ENCODE results near the gene YTHDF1. TPM values are rescaled to one million over a fixed set of nuclear protein-coding genes. Genes with fewer than 3 reads are reported as not detected.

The YTHDF1 gene
- total and polyA plus RNA-seq, 8 donors: 11.1 to 24.0 (median 15.9) TPM

GRCh38 chr20:63235399-63235983 lies 19.6 kb upstream of the YTHDF1 start, which contains the start of gene BIRC7:
Gene BIRC7, plus strand, starts transcription at chr20:63235905. Its CDS starts 192 bp downstream, at chr20:63236097.
- Histone ChIP-seq H3K36me3 (no peaks in the 10 kb centered on the region), H3K4me1 (no peaks in the 10 kb centered on the region), H3K4me3 (no peak within 1 kb of the TSS), H3K9me3 (no peaks in the 10 kb centered on the region), H3K27me3 (peaks cover 0 to 3% (median 0%) of the 10 kb centered on the region in 4 donors), H3K27ac (no peak within 1 kb of the TSS)
- 33 to 44% methylated on average over 13 to 17 of the region's 17 CpGs for WGBS, 2 donors
- TF ChIP-seq CTCF (IDR thresholded peaks at IDR 0.05): no peak
- intact Hi-C loops (cut with DNase I): no loop called here
- DNase-seq (peak in 1 of 6 donors; percentile 55), ATAC-seq (no peak), FAIRE-seq (no peak)

- no peak for FAIRE-seq
- no peak overlapping the region for H3K4me3 ChIP-seq
- no peaks in the 10 kb centered on the region for H3K9me3 ChIP-seq
- no peak overlapping the region for H3K27ac ChIP-seq
- peak in 3 of 4 donors; percentile 14 to 38 (median 18) for TF ChIP-seq CTCF (IDR thresholded peaks at IDR 0.05)
- no peaks in the 10 kb centered on the region for H3K36me3 ChIP-seq
- peaks cover 0 to 3% (median 0%) of the 10 kb centered on the region in 4 donors for H3K27me3 ChIP-seq
- H3K4me1 ChIP-seq: no peaks in the 10 kb centered on the region
- 6 to 9% methylated on average over 20 of the region's 20 CpGs for WGBS, 2 donors
- intact Hi-C loops (cut with DNase I): no loop called here
- peak in 5 of 6 donors; percentile 20 to 83 (median 56) for DNase-seq
- ATAC-seq: peak; percentile 64 to 85 (median 72)
Observed at GRCh38 chr20:63234693-63235398, 18.9 kb upstream of the YTHDF1 start.

- no peak for TF ChIP-seq CTCF (IDR thresholded peaks at IDR 0.05)
- WGBS, 2 donors: 65 to 78% methylated on average over 15 to 17 of the region's 17 CpGs
- Histone ChIP-seq H3K27me3 (peaks cover 0 to 3% (median 0%) of the 10 kb centered on the region in 4 donors), H3K4me3 (no peak overlapping the region), H3K36me3 (no peaks in the 10 kb centered on the region), H3K9me3 (no peaks in the 10 kb centered on the region), H3K27ac (no peak overlapping the region), H3K4me1 (no peaks in the 10 kb centered on the region)
- DNase-seq: no peak
- ATAC-seq: no peak
- intact Hi-C loops (cut with DNase I): no loop called here
- FAIRE-seq: no peak
Observed at GRCh38 chr20:63233924-63234323, 18.0 kb upstream of the YTHDF1 start.

- no peak for TF ChIP-seq CTCF (IDR thresholded peaks at IDR 0.05)
- Histone ChIP-seq H3K9me3 (no peaks in the 10 kb centered on the region), H3K27ac (no peak overlapping the region), H3K27me3 (peaks cover 0 to 3% (median 0%) of the 10 kb centered on the region in 4 donors), H3K36me3 (no peaks in the 10 kb centered on the region), H3K4me1 (no peaks in the 10 kb centered on the region), H3K4me3 (no peak overlapping the region)
- intact Hi-C loops (cut with DNase I): no loop called here
- no peak for ATAC-seq
- 63 to 69% methylated on average over 3 of the region's 3 CpGs for WGBS, 2 donors
- DNase-seq: no peak
- FAIRE-seq: no peak
Observed at GRCh38 chr20:63233061-63233344, 17.1 kb upstream of the YTHDF1 start.
